ENCODE data around the gene PCSK4.
"Not testable (repeated sequence)": the region's sequence is repeated elsewhere in the genome, so short reads cannot be mapped to it uniquely, and the experiment has no call there.

PCSK4 gene

DNA sequence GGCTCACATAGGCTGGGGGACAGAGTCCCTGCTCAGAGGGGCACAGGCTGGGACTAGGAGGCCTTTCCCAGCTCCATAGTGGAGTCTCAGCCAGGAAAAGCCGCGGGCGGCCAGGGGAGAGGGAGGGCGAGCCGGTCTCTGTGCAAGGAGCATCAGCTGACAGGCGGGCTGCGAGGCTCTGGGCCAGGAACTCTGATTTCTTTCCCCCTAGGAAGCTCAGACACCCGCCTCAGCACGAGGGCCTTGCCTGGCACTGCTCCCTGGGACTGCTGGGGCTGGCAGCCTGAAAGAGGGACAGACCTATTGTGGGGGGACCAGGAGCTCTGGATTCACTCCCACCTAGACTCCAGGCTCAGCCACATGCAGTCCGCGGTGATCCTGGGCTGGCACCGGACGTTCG lies 31.5 kb upstream of the PCSK4 start:
- no peak for DNase-seq

DNA sequence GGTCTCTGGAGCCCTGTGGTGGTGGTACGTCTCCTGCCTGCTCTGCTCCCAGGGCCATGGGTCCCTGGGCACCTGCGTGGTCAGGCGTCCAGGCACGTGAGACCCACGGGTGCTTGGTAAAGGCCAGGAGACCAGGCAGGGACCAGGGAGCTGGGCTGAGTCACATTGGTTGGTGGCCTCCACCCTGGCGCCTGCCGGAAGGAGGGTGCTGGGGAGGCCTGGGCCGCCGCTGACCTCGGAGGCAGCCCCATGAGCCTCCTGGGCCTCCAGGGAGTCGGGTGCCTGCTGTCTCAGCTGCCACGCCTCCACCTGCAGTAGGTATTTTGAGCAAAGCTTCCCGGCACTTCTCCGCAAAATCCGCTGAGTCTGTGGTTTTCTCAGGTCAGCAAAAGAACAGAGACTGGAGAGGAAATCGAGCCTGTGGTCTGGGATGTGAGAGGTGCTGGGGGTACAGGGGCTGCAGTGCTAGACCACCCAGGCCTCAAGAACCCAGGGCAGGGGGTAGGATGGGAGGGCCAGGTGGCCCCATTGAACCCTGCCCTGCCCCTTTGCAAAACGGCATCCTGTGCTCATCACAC lies 30.1 kb upstream of the PCSK4 start:
- DNase-seq: no peak

DNA sequence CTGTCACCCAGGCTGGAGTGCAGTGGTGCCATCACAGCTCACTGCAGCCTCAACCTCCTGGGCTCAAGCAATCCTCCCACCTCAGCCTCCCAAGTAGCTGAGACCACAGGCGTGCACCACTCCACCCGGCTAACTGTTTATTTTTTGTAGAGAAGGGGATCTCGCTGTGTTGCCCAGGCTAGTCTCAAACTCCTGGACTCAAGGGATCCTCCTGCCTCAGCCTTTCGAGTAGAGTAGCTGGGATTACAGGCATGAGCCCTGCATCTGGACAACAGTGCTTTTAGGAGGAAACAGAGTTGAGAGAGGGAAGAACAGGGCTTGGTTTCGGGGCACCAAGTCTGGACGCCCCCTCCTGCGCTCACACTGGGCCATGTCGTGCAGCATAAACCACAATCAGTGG lies 29.7 kb upstream of the PCSK4 start:
- not testable (repeated sequence) for DNase-seq

DNA sequence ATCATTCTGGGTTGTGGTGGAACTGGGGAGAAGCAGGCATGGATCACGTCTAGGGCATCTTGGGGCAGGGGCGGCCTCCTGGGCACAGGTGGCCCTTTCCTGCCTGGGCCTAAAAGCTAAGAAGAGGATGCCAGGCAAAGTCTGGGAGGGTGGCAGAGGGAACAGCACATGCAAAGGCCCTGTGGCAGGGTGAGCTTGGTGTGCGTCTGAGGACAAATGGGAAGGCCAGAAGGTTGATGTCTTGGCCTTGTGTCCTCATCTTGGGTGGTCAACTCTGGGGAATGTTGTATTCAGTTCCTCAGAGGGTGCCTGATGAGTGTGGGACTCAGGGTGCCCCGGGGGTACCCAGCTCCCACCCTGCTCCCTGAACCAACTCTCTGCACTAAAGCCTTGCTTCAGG lies 28.3 kb upstream of the PCSK4 start:
- DNase-seq: no peak

DNA sequence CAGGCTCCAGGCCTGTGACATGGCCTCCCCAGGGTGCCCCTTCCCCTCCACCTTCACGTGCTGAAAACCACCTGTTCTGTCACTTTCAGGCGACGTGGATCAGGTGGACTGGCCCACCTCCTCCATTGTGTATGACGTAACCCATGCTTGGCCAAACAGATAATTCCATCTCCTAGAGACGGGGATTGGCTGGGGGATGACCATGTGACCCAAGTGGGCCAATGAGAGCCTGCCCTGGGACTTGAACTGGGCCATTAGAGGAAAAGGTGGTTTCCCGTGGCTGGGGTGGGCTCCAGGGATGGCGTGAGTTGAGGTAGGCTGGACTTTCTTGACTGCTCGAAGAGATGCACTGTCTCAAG lies 26.2 kb upstream of the PCSK4 start:
- no peak for DNase-seq

DNA sequence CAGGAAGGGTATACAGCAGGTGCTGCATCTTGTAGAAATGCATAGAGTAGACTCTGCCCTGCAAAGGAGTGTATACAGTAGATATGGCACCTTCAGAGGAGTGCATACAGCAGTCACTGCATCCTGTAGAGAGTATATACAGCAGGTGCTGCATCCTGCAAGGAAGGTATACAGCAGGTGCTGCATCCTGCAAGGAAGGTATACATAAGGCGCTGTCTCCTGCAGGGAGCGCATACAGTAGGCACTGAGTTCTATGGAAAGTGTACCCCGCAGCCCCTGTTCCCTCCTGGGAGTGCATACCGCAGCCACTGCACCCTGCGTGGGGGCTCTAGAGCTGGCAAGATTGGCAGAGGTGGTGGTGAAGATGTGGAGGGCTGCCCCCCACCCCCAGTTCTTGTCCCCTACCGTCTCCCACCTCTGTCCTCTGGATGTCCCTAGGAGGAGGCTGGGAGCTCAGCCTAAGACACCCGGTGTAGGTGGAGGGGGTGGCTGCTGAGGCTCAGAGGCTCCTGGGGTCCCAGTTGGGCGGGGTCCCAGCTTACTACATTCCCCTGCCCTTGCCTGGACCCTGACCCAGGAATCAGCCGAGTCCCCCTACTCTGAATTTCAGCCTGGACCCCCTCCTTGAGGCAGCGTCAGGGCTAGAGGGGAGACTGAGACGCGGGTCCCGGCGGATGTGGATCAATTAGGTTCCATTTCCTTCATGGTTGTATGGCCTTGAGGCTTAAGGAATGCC lies 25.0 kb upstream of the PCSK4 start:
- DNase-seq: no peak

DNA sequence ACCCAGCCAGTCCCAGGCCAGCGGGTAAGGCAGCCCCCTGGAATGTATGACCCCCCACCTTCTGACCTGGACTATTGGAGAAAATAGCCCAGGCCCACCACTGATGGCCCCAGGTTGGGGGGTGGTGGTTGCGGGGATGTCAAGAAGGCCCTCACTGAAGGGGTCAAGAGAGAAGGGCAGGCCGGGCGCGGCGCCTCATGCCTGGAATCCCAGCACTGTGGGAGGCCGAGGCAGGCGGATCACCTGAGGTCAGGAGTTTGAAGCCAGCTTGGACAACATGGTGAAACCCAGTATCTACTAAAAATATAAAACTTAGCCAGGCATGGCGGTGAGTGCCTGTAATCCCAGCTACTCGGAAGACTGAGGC lies 24.1 kb upstream of the PCSK4 start:
- DNase-seq: no peak

DNA sequence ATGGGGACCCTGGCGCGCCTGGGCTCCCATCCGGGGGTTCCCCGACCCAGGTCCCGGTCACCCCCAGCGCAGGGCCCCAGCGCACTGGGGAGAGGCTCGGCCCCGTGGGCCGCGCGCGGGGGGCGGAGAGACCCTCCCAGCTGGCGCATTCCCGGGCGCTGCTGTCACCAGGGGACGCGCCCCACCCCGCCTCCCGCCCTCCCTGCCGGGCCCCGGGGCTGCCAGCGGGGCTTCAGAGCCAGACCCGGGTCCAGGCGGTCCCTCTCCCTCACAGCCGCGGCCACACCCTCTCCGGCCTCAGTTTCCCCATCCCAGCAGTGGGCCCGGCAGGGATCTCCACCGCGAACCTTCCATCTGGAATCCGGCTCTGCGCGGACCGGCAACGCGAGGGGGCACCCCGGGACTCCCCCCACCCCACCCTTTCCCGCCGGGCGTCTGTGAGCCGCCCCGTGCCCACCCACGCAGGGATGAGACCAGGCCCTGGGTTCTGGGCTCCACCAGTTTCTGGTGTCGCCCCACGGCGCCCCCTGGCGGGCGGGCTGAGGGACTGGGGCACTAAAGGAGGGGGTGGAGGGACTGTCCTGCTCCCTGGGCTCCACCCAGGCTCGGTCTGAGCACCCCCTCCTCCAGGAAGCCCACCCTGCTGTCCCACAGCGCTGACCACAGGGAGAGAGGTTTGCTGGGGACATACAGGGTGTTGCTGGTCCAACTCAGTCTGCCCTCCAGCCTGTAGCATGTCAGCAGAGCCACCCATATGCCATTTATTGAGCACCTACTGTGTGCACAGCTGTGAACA lies 23.5 kb upstream of the PCSK4 start:
- DNase-seq: no peak

DNA sequence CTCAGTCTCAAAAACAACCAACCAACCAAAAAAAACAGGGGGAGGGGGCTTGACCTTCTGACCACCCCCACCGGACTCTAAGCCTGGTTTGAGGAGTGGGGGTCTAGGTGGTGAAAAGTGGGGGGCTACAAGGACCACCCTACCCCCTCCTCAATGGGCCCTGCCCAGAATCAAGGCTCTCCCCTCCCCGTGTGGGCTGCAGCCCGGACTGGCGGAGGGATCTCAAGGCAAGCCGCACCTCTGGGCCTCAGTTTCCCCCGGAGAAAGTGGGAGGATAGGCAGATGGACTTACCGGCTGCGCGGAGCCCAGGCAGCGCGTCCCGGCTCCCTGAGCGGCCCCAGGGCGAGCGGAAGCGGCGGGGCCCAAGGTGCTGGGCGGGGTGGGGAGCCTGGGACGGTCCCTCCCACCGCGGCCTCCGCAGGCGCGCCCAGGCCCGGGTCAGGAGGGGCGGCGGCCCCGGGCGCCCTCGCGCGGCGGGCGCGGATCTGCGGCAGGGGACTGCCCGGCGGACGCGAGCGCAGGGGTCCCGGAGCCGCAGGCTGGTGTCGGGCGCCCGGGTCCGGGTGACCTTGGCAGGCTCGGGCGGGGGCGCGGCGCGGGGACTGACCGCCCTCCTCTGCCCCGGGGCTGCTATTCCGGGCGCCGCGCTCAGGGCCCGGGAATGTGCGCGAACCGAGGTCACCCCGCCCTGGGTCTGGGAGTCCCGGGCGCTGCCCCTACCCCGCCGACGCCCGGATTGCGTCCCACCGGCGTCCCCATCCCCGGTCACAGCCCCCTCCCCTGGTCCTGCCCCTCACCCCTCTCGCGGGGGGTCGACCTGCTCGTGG lies 22.7 kb upstream of the PCSK4 start, which contains the start of gene ADAMTSL5:
TSS of gene ADAMTSL5 (minus strand) at position 349 of the 828 bp plus-strand sequence. CDS start 2,076 bp downstream, outside the sequence.
- DNase-seq: no peak

DNA sequence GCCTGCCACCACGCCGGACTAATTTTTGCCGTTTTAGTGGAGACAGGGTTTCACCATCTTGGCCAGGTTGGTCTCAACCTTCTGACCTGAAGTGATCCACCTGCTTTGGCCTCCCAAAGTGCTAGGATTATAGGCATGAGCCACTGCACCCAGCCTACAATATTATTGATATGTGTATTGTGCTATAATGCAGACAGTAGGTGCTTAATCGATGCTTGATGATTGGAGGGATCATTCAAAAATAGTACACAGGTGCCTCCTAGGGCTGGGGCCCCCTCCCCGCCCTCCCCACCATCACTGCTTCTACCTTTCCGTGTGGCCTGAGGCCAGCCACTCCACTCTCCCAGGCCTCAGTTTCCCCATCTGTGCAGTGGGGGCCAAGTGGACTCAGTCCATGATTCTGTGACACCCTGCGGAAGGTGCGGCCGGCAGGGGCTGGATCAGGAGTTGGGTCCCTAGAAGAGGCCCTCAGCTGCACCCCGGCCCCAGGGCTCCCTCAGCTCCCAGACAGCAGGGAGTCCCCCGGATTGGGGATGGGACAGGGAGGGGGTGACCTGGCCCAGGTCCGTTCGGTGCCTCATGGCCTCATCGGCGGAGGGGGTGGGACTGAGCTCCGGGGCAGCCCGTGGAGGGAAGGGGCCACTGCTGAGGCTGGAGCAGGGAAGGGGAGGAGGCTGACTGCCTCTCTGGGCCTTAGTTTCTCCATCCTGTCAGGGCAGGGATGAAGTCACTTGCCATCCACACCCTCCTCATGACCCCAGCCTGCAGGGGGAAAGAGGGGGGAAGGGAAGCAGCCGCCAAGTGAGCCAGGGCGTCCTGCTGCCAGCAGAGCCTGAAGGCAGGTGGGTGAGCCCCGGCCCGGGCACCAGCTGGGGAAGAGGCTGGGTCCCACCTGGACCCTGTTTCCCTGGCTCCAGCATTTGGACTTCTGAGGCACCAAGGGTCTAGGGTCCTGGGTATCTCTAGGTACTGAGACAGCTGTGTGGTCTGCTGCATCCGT lies 21.5 kb upstream of the PCSK4 start:
- DNase-seq: no peak

DNA sequence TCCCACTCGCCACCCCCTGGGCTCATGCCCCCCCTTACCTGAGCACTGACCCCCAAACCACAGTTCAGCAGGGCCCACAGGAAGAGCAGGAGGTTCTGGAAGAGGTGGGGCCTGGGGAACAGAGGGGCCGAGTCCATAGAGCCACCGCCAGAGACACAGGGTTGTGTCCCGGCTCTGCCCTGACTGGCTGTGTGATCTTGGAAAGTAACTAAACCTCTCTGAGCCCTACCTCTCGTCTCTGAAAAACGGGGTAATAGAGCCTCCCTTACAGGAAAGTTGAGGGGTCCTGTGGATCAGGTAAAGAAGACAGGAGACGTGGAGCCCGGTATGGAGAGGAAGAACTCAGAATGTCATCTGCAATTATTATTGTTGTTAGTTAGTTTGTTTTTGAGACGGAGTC lies 20.7 kb upstream of the PCSK4 start:
- DNase-seq: no peak

DNA sequence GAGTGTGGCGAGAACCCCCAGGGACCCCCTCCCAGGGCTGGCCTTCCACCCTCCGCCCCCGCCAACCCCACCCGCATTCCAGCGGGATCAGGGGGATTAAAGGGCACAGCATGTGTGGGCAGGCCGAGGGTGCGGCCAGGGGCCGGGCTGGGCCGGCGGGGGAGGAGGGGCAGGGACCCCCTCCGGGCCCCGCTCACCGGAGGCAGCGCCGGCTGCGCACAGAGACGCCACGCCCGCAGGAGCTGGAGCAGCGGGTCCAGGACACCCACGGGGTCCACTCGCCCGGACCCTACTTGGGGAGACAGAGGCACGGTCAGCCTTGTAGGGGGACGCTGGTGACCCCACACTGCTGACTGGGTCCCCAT lies 20.3 kb upstream of the PCSK4 start:
- no peak for DNase-seq

DNA sequence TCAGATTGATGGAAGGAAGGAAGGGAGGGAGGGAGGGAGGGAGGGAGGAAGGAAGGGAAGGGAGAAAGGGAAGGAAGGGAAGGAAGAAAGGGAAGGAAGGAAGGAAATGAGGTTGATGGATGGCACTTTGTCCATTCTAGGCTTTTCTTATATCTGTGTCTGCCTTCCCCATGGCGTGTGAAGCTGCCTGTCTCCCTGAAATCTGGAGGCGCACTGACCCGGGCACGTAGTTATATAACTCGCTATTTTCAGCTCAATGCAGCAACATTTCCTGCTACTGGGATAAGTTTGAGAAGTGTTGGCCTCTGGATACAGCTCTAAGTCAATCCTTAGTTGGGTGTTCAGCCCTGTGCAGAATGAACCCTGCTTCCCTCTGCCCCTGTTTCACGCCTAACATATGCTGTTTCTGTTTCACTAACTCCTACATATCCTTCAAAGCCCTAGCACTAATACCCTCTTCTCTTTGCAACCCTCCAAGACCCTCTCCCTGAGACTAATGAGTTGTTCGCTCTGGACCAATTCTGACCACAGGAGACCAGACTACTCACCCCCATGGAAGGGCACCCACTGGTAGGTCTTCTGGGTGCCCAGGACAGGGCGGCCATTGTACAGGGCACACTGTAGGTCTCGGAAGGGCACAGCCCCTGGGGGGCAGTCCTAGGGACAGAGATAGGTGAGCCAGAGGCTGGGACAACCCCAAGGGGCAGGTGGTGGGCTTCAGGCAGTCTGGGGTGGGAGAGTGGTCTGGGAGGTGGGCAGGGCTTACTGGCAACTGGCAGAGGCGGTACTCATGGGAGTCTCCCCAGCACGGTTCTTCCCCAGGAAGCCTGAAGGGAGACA lies 19.7 kb upstream of the PCSK4 start:
- DNase-seq: no peak

DNA sequence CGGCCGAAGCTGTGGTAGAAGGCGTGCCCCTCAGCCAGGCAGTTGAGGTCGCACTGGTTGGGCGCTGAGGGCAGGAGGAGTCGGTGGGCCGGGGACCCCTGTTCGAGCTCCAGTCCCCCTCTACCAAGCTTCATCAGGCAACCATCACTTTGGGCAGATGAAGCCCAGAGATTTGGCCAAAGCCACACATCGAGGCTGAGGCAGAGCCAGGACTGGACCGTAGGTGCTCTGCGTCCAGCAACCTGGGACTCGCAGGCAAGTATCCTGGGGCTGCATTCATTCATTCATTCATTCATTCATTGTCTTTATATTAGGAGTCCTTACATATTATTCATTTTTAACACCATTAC lies 18.3 kb upstream of the PCSK4 start:
- no peak for DNase-seq

DNA sequence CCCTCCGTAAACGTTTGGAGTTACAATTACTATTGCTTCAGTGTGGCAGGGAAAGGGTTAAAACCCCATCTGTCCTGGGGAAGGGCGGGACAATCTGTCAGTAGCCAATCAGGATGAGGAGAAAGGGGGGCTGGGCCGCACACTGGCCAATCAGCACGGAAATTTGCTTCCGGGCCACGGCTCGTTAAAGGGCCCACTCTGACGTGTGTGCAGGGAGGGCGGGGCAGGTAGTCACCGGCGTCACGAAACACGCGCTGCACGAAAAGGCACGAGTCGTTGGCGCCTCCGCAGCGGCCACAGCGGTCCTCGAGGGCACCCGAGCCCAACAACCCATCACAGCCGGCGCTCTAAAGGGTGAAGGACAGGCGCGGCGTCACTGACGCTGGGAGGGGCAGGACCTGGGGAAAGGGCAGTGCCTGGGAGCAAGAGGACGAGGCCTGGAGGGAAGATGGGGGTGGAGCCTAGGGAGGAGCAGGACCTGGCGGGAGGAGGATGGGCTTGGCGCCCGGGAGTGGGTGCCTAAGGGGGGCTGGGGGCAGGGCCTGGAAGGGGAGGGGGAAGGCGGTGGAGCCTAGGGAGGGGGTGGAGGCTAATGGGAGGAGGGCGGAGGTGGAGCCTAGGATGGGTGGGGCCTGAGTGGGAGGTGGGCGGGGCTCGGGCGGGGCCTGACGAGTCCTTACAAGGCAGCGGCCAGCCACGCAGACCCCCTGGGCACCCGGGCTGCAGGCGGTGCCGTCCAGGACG lies 17.8 kb upstream of the PCSK4 start:
- peak; percentile 92 for DNase-seq

DNA sequence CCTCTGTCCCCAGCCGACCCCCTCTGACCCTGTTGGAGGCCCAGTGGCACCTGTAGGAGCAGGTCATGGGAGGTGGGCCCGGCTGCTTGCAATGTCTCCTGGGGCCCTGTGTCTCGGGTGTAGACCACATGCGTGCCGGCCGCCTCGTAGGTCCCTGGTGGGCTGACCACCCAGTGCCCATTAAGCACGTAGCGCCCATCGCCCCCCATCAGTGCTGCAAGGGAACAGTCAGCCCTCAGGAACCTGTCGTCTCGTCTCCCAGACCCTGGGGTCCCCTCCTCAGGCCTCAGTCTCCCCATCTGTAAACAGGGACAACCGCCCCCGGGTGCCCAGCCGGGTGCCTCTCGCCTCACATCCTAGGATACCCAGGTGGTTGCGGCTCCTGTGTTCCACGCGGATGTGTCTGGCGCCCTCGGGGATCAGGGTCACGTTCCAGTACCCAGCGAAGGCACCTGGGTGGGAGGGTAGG lies 17.1 kb upstream of the PCSK4 start:
- no peak for DNase-seq

DNA sequence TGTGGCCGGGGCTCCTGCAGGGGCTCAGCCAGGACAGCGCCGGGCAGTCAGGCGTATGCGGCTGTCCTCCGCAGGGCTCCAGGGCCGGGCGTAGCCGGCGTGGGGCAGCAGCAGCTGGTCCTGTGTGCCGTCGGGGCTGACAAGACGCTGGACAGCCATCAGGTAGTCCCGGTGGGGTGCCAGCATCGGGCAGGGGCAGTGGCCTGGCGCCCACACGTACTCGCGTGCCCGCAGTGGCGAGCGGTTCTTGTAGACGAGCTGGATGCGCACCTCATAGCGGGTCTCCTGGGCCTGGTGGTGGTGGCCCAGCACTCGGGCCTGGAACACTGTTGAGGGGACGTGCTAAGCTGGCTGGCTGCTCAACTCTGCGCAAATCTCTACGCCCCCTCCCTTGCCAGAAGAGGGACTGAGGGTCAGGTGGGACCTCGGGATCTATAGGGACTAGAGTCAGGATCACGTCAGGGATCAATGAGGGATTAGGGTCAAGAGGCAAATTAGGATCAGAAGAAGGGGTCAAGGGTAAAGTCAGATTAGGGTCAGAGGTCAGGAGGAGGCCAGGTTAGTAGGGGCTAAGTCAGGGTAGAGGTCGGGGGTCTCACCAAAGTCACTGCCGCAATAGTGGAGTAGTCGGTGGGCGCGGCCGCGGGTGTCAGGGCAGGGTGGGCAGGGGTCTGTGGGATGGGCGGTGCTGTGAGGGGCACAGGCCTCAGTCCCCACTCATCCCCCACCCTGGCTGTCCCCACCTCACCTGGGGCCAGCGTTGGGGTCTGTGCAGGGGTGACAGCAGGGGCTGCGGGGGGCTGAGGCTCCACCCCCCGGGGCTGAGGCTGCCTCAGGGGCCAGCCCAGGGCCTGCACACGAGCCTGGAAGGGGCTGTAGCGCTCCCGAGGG lies 16.1 kb upstream of the PCSK4 start:
- DNase-seq: no peak

DNA sequence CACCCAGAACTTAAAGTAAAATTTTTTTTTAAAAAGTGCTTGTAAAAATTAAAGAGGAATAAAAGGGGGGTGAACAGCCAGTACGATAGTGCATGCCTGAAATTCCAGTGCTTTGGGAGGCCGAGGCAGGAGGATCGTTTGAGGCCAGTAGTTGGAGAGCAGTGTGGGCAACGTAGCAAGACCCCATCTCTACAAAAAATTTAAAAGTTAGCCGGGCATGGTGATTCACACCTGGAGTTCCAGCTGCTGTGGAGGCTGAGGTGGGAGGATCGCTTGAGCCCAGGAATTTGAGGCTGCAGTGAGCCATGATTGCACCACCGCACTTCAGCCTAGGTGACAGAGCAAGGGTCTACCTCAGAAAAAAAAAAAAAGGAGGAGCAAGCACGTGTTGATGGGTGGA lies 14.9 kb upstream of the PCSK4 start:
- no peak for DNase-seq
